ENCODE measurements around the gene SLC39A11.
"Not testable (repeated sequence)": the region's sequence is repeated elsewhere in the genome, so short reads cannot be mapped to it uniquely, and the experiment has no call there.

DNA sequence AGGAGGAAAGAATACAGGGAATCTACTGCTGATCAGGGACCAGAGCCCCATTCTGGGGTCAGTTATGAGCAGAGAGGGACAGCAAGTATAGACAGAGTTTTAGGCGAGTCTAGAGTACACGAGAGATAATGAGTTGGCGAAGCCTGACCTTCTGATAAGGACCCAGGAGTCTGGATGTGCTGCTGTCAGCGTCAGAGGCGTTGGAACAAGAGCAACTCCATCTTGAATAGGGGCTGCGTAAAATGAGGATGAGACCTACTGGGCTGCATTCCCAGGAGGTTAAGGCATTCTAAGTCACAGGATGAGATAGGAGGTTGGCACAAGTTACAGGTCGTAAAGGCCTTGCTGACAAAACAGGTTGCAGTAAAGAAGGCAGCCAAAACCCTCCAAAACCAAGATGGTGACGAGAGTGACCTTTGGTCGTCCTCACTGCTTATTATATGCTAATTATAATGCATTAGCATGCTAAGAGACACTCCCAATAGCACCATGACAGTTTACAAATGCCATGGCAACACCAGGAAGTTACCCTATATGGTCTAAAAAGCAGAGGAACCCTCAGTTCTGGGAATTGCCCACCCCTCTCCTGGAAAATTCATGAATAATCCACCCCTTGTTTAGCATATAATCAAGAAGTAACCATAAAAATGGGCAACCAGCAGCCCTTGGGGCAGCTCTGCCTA lies 330.5 kb downstream of the SLC39A11 start:
- TF ChIP-seq RAD21 (IDR thresholded peaks at IDR 0.05; ENCODE audit: low read length); MXI1 (IDR thresholded peaks at IDR 0.05; ENCODE audit: low read depth, low read length); POLR2AphosphoS5 (IDR thresholded peaks at IDR 0.05; ENCODE audit: low read depth, low read length); TCF12 (IDR thresholded peaks at IDR 0.05); RFX5 (IDR thresholded peaks at IDR 0.05; ENCODE audit: low read length); NRF1 (IDR thresholded peaks at IDR 0.05; ENCODE audit: low read depth, low read length); EZH2phosphoT487 (IDR thresholded peaks at IDR 0.05; ENCODE audit: borderline replicate concordance, low read depth); FOXM1 (IDR thresholded peaks at IDR 0.05; ENCODE audit: low read depth); EP300 (IDR thresholded peaks at IDR 0.05; ENCODE audit: borderline replicate concordance in 1 of 2, low read depth in 1 of 2, low read length in 1 of 2): not testable (repeated sequence)
- TF ChIP-seq, protein P1, sequence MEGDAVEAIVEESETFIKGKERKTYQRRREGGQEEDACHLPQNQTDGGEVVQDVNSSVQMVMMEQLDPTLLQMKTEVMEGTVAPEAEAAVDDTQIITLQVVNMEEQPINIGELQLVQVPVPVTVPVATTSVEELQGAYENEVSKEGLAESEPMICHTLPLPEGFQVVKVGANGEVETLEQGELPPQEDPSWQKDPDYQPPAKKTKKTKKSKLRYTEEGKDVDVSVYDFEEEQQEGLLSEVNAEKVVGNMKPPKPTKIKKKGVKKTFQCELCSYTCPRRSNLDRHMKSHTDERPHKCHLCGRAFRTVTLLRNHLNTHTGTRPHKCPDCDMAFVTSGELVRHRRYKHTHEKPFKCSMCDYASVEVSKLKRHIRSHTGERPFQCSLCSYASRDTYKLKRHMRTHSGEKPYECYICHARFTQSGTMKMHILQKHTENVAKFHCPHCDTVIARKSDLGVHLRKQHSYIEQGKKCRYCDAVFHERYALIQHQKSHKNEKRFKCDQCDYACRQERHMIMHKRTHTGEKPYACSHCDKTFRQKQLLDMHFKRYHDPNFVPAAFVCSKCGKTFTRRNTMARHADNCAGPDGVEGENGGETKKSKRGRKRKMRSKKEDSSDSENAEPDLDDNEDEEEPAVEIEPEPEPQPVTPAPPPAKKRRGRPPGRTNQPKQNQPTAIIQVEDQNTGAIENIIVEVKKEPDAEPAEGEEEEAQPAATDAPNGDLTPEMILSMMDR (IDR thresholded peaks at IDR 0.05): not testable (repeated sequence)
- TF ChIP-seq, protein P2, sequence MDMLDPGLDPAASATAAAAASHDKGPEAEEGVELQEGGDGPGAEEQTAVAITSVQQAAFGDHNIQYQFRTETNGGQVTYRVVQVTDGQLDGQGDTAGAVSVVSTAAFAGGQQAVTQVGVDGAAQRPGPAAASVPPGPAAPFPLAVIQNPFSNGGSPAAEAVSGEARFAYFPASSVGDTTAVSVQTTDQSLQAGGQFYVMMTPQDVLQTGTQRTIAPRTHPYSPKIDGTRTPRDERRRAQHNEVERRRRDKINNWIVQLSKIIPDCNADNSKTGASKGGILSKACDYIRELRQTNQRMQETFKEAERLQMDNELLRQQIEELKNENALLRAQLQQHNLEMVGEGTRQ (IDR thresholded peaks at IDR 0.05; ENCODE audit: borderline replicate concordance, low read depth, low read length): not testable (repeated sequence)
- TF ChIP-seq, protein P3, sequence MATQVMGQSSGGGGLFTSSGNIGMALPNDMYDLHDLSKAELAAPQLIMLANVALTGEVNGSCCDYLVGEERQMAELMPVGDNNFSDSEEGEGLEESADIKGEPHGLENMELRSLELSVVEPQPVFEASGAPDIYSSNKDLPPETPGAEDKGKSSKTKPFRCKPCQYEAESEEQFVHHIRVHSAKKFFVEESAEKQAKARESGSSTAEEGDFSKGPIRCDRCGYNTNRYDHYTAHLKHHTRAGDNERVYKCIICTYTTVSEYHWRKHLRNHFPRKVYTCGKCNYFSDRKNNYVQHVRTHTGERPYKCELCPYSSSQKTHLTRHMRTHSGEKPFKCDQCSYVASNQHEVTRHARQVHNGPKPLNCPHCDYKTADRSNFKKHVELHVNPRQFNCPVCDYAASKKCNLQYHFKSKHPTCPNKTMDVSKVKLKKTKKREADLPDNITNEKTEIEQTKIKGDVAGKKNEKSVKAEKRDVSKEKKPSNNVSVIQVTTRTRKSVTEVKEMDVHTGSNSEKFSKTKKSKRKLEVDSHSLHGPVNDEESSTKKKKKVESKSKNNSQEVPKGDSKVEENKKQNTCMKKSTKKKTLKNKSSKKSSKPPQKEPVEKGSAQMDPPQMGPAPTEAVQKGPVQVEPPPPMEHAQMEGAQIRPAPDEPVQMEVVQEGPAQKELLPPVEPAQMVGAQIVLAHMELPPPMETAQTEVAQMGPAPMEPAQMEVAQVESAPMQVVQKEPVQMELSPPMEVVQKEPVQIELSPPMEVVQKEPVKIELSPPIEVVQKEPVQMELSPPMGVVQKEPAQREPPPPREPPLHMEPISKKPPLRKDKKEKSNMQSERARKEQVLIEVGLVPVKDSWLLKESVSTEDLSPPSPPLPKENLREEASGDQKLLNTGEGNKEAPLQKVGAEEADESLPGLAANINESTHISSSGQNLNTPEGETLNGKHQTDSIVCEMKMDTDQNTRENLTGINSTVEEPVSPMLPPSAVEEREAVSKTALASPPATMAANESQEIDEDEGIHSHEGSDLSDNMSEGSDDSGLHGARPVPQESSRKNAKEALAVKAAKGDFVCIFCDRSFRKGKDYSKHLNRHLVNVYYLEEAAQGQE (IDR thresholded peaks at IDR 0.05; ENCODE audit: low read depth, low read length): not testable (repeated sequence)
- TF ChIP-seq, protein P4, sequence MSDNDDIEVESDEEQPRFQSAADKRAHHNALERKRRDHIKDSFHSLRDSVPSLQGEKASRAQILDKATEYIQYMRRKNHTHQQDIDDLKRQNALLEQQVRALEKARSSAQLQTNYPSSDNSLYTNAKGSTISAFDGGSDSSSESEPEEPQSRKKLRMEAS (IDR thresholded peaks at IDR 0.05; ENCODE audit: low read depth): not testable (repeated sequence)
